Caco-2 (cell line): ENCODE results near the gene RTCA. TPM values are rescaled to one million over a fixed set of nuclear protein-coding genes. Genes with fewer than 3 reads are reported as not detected.
A peak's percentile ranks its signal among the peaks of the same experiment; 100 is the strongest.

ENCODE experiments used
- Bru-seq: library from RNA; stranded (reverse); fragments of 400-500 nt; gene quantifications from one replicate; lab custom pipeline; 2021; lab: Mats Ljungman, UMichigan
- BruChase-seq, 2 experiments: library from RNA; stranded (reverse); fragments of 400-500 nt; gene quantifications; one replicate each; lab custom pipeline; 2021; lab: Mats Ljungman, UMichigan
- BruUV-seq: library from RNA; stranded (reverse); fragments of 400-500 nt; replicated peaks from 2 replicates; lab custom pipeline; 2021; lab: Mats Ljungman, UMichigan
- CTCF ChIA-PET: fragments of 300-600 bp; sonication (Branson Sonifier 250); formaldehyde crosslinking; loops from one replicate; lab custom pipeline; 2022; ENCODE audit warnings: antibody characterized with exemption; lab: Charles Lee
- POLR2A ChIA-PET: fragments of 300-600 bp; sonication (Branson Sonifier 250); formaldehyde crosslinking; loops from one replicate; lab custom pipeline; 2022; ENCODE audit warnings: antibody characterized with exemption; lab: Charles Lee
- DNase-seq, 2 experiments: peaks; one replicate each; pipeline versions ENCODE4 v3.0.0 to v3.0.0-alpha.2; 2020 to 2022
- H3K27me3 ChIP-seq: replicated peaks from 2 replicates; pipeline ENCODE4 v1.6.0; 2011; ENCODE audit warnings: low read length; ENCODE audit not compliant: control insufficient read depth, insufficient read depth
- H3K36me3 ChIP-seq: 2 replicates; pipeline ENCODE4 v1.5.1; 2011; ENCODE audit warnings: low read length; ENCODE audit not compliant: control insufficient read depth, insufficient read depth
- H3K4me1 ChIP-seq: fragments of 250-450 bp; sonication (Bioruptor Pico); 2 replicates; pipeline ENCODE4 v1.5.1; 2020; ENCODE audit warnings: mild to moderate bottlenecking
- H3K4me3 ChIP-seq: 2 replicates; pipeline ENCODE4 v1.5.1; 2011; ENCODE audit warnings: low read depth, mild to moderate bottlenecking, control low read depth, low read length
- H3K9me3 ChIP-seq: fragments of 250-450 bp; sonication (Bioruptor Pico); 2 replicates; pipeline ENCODE4 v1.5.1; 2020; ENCODE audit warnings: mild to moderate bottlenecking, moderate library complexity
- H3K27ac Mint-ChIP-seq: one replicate; pipeline ENCODE4 v1.8.0; 2022; ENCODE audit warnings: mixed read lengths; ENCODE audit not compliant: unreplicated experiment
- H3K27me3 Mint-ChIP-seq: one replicate; pipeline ENCODE4 v1.8.0; 2022; ENCODE audit warnings: mixed read lengths; ENCODE audit not compliant: insufficient read depth, unreplicated experiment
- H3K36me3 Mint-ChIP-seq: one replicate; pipeline ENCODE4 v1.8.0; 2022; ENCODE audit warnings: mild to moderate bottlenecking, mixed read lengths; ENCODE audit not compliant: insufficient read depth, unreplicated experiment
- H3K4me1 Mint-ChIP-seq: one replicate; pipeline ENCODE4 v1.8.0; 2022; ENCODE audit warnings: low read depth, mixed read lengths; ENCODE audit not compliant: unreplicated experiment
- H3K4me3 Mint-ChIP-seq: one replicate; pipeline ENCODE4 v1.8.0; 2022; ENCODE audit warnings: mild to moderate bottlenecking, moderate library complexity, mixed read lengths; ENCODE audit not compliant: unreplicated experiment
- H3K9me3 Mint-ChIP-seq: one replicate; pipeline ENCODE4 v1.8.0; 2022; ENCODE audit warnings: mixed read lengths; ENCODE audit not compliant: unreplicated experiment
- CTCF ChIP-seq, 2 experiments: fragments of 200-600 bp in 1 of 2; IDR thresholded peaks; 1 replicate in 1 of 2; 2 replicates in 1 of 2; pipeline versions ENCODE4 v1.5.1 to v1.8.0; 2011 to 2022; ENCODE audit warnings: antibody characterized with exemption in 1 of 2, control low read depth in 1 of 2, inconsistent platforms in 1 of 2, low read depth in 1 of 2, low read length in 1 of 2, mild to moderate bottlenecking in 1 of 2, moderate library complexity in 1 of 2; ENCODE audit not compliant: insufficient read depth in 1 of 2, severe bottlenecking in 1 of 2, unreplicated experiment in 1 of 2
- intact Hi-C: fragments of 100-400 bp; cut with micrococcal nuclease; formaldehyde crosslinking; loops from one replicate; pipeline ENCODE4 v1.10.0; 2022; ENCODE audit not compliant: unreplicated experiment
- long read RNA-seq: library from polyadenylated mRNA; stranded (forward); transcript quantifications from one replicate; pipeline ENCODE4 v2.0.0, GENCODE V29; 2022
- total RNA-seq: library from RNA; stranded (reverse); gene quantifications from 2 replicates; pipeline ENCODE4 v1.2.3, GENCODE V29; 2022

The RTCA gene
- 27.4 and 31.4 TPM in 2 replicates for total RNA-seq
- Bru-seq, nascent RNA, result percentile 85 among the genes with signal in this experiment
- percentile 81 among the genes with signal in this experiment for BruChase-seq, experiment 1, labeled RNA remaining after a 2-hour chase
- percentile 84 among the genes with signal in this experiment for BruChase-seq, experiment 2, labeled RNA remaining after a 6-hour chase
- long read RNA-seq, transcript RTCA-203 (11 exons, 2,535 nt), result major isoform, 53 of 67 reads
- long read RNA-seq, partial matches to known transcripts, result 2 of 67 reads
- long read RNA-seq, other reads (novel, unspliced or antisense), result 10 of 67 reads

- TF ChIP-seq CTCF (IDR thresholded peaks at IDR 0.05; ENCODE audit: insufficient read depth in 1 of 2, low read depth in 1 of 2, low read length in 1 of 2, severe bottlenecking in 1 of 2, unreplicated experiment in 1 of 2), result no peak
- DNase-seq, result peak; percentile 88 to 89
- Mint-ChIP-seq H3K9me3 (peaks cover 18% of the 10 kb centered on the region), H3K4me1 (no peaks in the 10 kb centered on the region), H3K36me3 (peaks cover 29% of the 10 kb centered on the region), H3K27ac (peak within 1 kb of the TSS; percentile 96), H3K4me3 (peak within 1 kb of the TSS; percentile 95), H3K27me3 (no peaks in the 10 kb centered on the region)
- Histone ChIP-seq H3K9me3 (no peaks in the 10 kb centered on the region), H3K27me3 (no peaks in the 10 kb centered on the region), H3K4me1 (peaks cover 4% of the 10 kb centered on the region), H3K36me3 (no peaks in the 10 kb centered on the region), H3K4me3 (peak within 1 kb of the TSS; percentile 79)
- POLR2A ChIA-PET, result interaction anchor here (0.6 to 1.7 kb wide), 4 partner anchors 17 to 193 kb away, joined by 3 to 15 read pairs (median 6); partner anchors contain the start of genes CDC14A, DBT, SASS6 and TRMT13
- no TSS peak for BruUV-seq
- CTCF ChIA-PET, result no interaction called here
- intact Hi-C loops, result loop anchor here (1.0 to 5.0 kb wide), 3 partner anchors 17 to 134 kb away; partner anchors contain the start of genes DBT, SASS6 and TRMT13
These were observed at the start of gene RTCA for GRCh38 chr1:100265931-100266740. RTCA (plus strand) TSS chr1:100266216; CDS start chr1:100266376, 160 bp downstream.

- no peak overlapping the region for H3K27ac Mint-ChIP-seq
These were observed 48.2 kb upstream of the RTCA start for GRCh38 chr1:100217834-100218233.

More at GRCh38 chr1:100217834-100218233, 48.2 kb upstream of the RTCA start:
- Mint-ChIP-seq H3K4me1 (no peaks in the 10 kb centered on the region), H3K36me3 (no peaks in the 10 kb centered on the region), H3K27me3 (no peaks in the 10 kb centered on the region), H3K4me3 (no peak overlapping the region), H3K9me3 (no peaks in the 10 kb centered on the region)
- no peaks in the 10 kb centered on the region for H3K4me1 ChIP-seq
- DNase-seq, result no peak
- no peak for TF ChIP-seq CTCF (IDR thresholded peaks at IDR 0.05; ENCODE audit: insufficient read depth in 1 of 2, low read depth in 1 of 2, low read length in 1 of 2, severe bottlenecking in 1 of 2, unreplicated experiment in 1 of 2)
- H3K9me3 ChIP-seq, result no peaks in the 10 kb centered on the region
- no peaks in the 10 kb centered on the region for H3K27me3 ChIP-seq
- H3K36me3 ChIP-seq, result no peaks in the 10 kb centered on the region
- no TSS peak for BruUV-seq
- POLR2A ChIA-PET, result no interaction called here
- intact Hi-C loops, result no loop called here
- CTCF ChIA-PET, result no interaction called here
- no peak overlapping the region for H3K4me3 ChIP-seq
